OCI-M1 (cell line): ENCODE data around the gene ERICH4.
"Not testable (repeated sequence)": the region's sequence is repeated elsewhere in the genome, so short reads cannot be mapped to it uniquely, and the experiment has no call there.

Experiments
- DNase-seq: peaks from one replicate; lab custom pipeline; 2025; lab: John Stamatoyannopoulos, UW

Gene ERICH4

GRCh38 chr19:41478875-41479756, 36.2 kb downstream of the ERICH4 start:
- DNase-seq, result no peak

- DNase-seq, result no peak
Measured at GRCh38 chr19:41479757-41480191, 36.8 kb downstream of the ERICH4 start.

GRCh38 chr19:41480336-41480735, 37.4 kb downstream of the ERICH4 start:
- DNase-seq, result no peak

GRCh38 chr19:41484822-41485221, 41.9 kb downstream of the ERICH4 start:
- DNase-seq, result no peak

- not testable (repeated sequence) for DNase-seq
Measured at GRCh38 chr19:41486953-41487352, 44.0 kb downstream of the ERICH4 start.

GRCh38 chr19:41492843-41493242, 49.9 kb downstream of the ERICH4 start:
- no peak for DNase-seq
